HepG2 (cell line): ENCODE results near the gene COL2A1. TPM values are rescaled to one million over a fixed set of nuclear protein-coding genes. Genes with fewer than 3 reads are reported as not detected.
A peak's percentile ranks its signal among the peaks of the same experiment; 100 is the strongest.

Experiments used
- ATAC-seq: fragments of 200-7000 bp; cut with Tn5 transposase; 3 replicates; pipeline ENCODE4 v1.9.1; 2020; ENCODE audit warnings: mild to moderate bottlenecking, moderate library complexity
- BruUV-seq: library from RNA; stranded (reverse); fragments of 400-500 nt; replicated peaks from 2 replicates; lab custom pipeline; 2021; lab: Mats Ljungman, UMichigan
- CTCF ChIA-PET: fragments of 300-600 bp; formaldehyde crosslinking; extraction: SDS; loops from one replicate; lab custom pipeline; 2021; ENCODE audit warnings: low total read pairs, inconsistent platforms, low intra/inter-chr PET ratio; lab: Yijun Ruan, JAX
- POLR2A ChIA-PET: fragments of 350-600 bp; sonication (Branson Sonifier 250); formaldehyde crosslinking; loops from one replicate; lab custom pipeline; 2020; ENCODE audit warnings: antibody characterized with exemption, inconsistent platforms; lab: Yijun Ruan, JAX
- DNase-seq: peaks from one replicate; pipeline ENCODE4 v3.0.0-alpha.2; 2015; ENCODE audit warnings: low spot score
- FAIRE-seq: peaks from 3 replicates; lab custom pipeline; 2011; peaks lifted over from hg19 to GRCh38; lab: Jason Lieb, UNC
- H2AFZ ChIP-seq: one replicate; pipeline ENCODE4 v1.6.1; 2011; ENCODE audit warnings: low read length, inconsistent platforms
- H3K27ac ChIP-seq: fragments of 300-600 bp; 3 replicates; pipeline ENCODE4 v1.8.0; 2011; ENCODE audit warnings: mixed run types, mild to moderate bottlenecking, mixed read lengths, low read length, inconsistent platforms; ENCODE audit not compliant: insufficient read depth; ENCODE audit errors: extremely low read length
- H3K27me3 ChIP-seq, 2 experiments: fragments of 200-600 bp in 1 of 2; 2 replicates in 1 of 2; 3 replicates in 1 of 2; pipeline versions ENCODE4 v1.6.0 to v1.8.0; 2011; ENCODE audit warnings: low read length in 2 of 2, mild to moderate bottlenecking in 2 of 2, moderate library complexity in 2 of 2, inconsistent platforms in 1 of 2; ENCODE audit not compliant: insufficient read depth in 2 of 2, control insufficient read depth in 1 of 2
- H3K36me3 ChIP-seq, 2 experiments: fragments of 200-600 bp in 1 of 2; replicated peaks in 1 of 2; 2 replicates in 1 of 2; 3 replicates in 1 of 2; pipeline versions ENCODE4 v1.5.1 to v1.8.0; 2011; ENCODE audit warnings: low read length in 2 of 2, inconsistent platforms in 1 of 2; ENCODE audit not compliant: insufficient read depth in 2 of 2, control insufficient read depth in 1 of 2
- H3K4me1 ChIP-seq: 2 replicates; pipeline ENCODE4 v1.5.1; 2012; ENCODE audit warnings: low read length, inconsistent platforms; ENCODE audit not compliant: insufficient read depth
- H3K4me2 ChIP-seq: 2 replicates; pipeline ENCODE4 v1.6.0; 2011; ENCODE audit warnings: low read depth, low read length, inconsistent platforms
- H3K4me3 ChIP-seq, 3 experiments: fragments of 200-600 bp in 1 of 3; sonication (generic), shearing (Covaris generic) in 1 of 3; replicated peaks in 1 of 3; 2 replicates each; pipeline ENCODE4 v1.5.1; 2011 to 2016; ENCODE audit warnings: low read length in 3 of 3, inconsistent platforms in 2 of 3, low read depth in 2 of 3, mild to moderate bottlenecking in 2 of 3, control low read depth in 1 of 3, mixed read lengths in 1 of 3; ENCODE audit not compliant: insufficient read depth in 1 of 3
- H3K79me2 ChIP-seq: one replicate; pipeline ENCODE4 v1.6.1; 2011; ENCODE audit warnings: low read length, inconsistent platforms; ENCODE audit not compliant: insufficient read depth
- H3K9ac ChIP-seq: 2 replicates; pipeline ENCODE4 v1.6.0; 2011; ENCODE audit warnings: mild to moderate bottlenecking, low read depth, low read length, inconsistent platforms; ENCODE audit not compliant: insufficient read depth
- H3K9me3 ChIP-seq: 2 replicates; pipeline ENCODE4 v1.5.1; 2012; ENCODE audit warnings: mild to moderate bottlenecking, low read length
- H4K20me1 ChIP-seq: 2 replicates; pipeline ENCODE4 v1.6.0; 2011; ENCODE audit warnings: inconsistent platforms, mild to moderate bottlenecking, low read length, moderate library complexity; ENCODE audit not compliant: insufficient read depth
- CREM ChIP-seq, 2 experiments: sonication (generic) in 1 of 2; formaldehyde crosslinking in 1 of 2; IDR thresholded peaks; 2 replicates each; pipeline versions ENCODE4 v1.4.0 to v1.6.1; 2016 to 2020; ENCODE audit warnings: antibody characterized with exemption in 1 of 2, mild to moderate bottlenecking in 1 of 2, missing genetic modification reagents in 1 of 2
- FOXA1 ChIP-seq, 2 experiments: fragments of 450-650 bp in 1 of 2; sonication (generic) in 1 of 2; formaldehyde crosslinking in 1 of 2; IDR thresholded peaks; 2 replicates each; pipeline versions ENCODE4 v1.4.0 to v1.6.1; 2016 to 2020; ENCODE audit warnings: missing genetic modification reagents in 1 of 2
- IRF2 ChIP-seq: IDR thresholded peaks from 2 replicates; pipeline ENCODE4 v1.6.1; 2018; ENCODE audit warnings: missing genetic modification reagents, missing compliant biosample characterization
- JDP2 ChIP-seq: sonication (generic); formaldehyde crosslinking; IDR thresholded peaks from 2 replicates; pipeline ENCODE4 v1.8.1; 2022; ENCODE audit warnings: missing genetic modification reagents, borderline replicate concordance
- JUND ChIP-seq: sonication (generic); formaldehyde crosslinking; IDR thresholded peaks from 2 replicates; pipeline ENCODE4 v1.8.0; 2022; ENCODE audit warnings: mild to moderate bottlenecking, missing genetic modification reagents
- MED13 ChIP-seq: sonication (generic); formaldehyde crosslinking; IDR thresholded peaks from 2 replicates; pipeline ENCODE4 v1.5.0; 2020; ENCODE audit warnings: missing genetic modification reagents
- NCOR1 ChIP-seq: fragments of 200-600 bp; sonication (generic); IDR thresholded peaks from 2 replicates; pipeline ENCODE4 v1.7.0; 2017; ENCODE audit warnings: antibody characterized with exemption, low read length, borderline replicate concordance
- SNAPC2 ChIP-seq: sonication (generic); formaldehyde crosslinking; IDR thresholded peaks from 2 replicates; pipeline ENCODE4 v1.8.1; 2022; ENCODE audit warnings: mild to moderate bottlenecking, missing genetic modification reagents
- TCF12 ChIP-seq, 2 experiments: fragments of 450-650 bp in 1 of 2; sonication (generic) in 1 of 2; formaldehyde crosslinking in 1 of 2; IDR thresholded peaks; 2 replicates each; pipeline versions ENCODE4 v1.6.1 to v1.8.0; 2017 to 2022; ENCODE audit warnings: antibody characterized with exemption in 1 of 2, mild to moderate bottlenecking in 1 of 2, missing genetic modification reagents in 1 of 2, moderate library complexity in 1 of 2
- WIZ ChIP-seq: sonication (generic); formaldehyde crosslinking; IDR thresholded peaks from 2 replicates; pipeline ENCODE4 v1.5.1; 2020; ENCODE audit warnings: mild to moderate bottlenecking, missing genetic modification reagents
- ZFP36L1 ChIP-seq: sonication (generic); formaldehyde crosslinking; IDR thresholded peaks from 2 replicates; pipeline ENCODE4 v1.8.0; 2022; ENCODE audit warnings: mild to moderate bottlenecking, missing genetic modification reagents, moderate library complexity
- ZNF10 ChIP-seq: sonication (generic); formaldehyde crosslinking; IDR thresholded peaks from 2 replicates; pipeline ENCODE4 v1.4.0; 2020; ENCODE audit warnings: mild to moderate bottlenecking, low read depth, missing genetic modification reagents, borderline replicate concordance
- ZNF616 ChIP-seq: sonication (generic); formaldehyde crosslinking; IDR thresholded peaks from 2 replicates; pipeline ENCODE4 v1.5.0; 2020; ENCODE audit warnings: low read depth, mild to moderate bottlenecking, missing genetic modification reagents
- ZNF720 ChIP-seq: sonication (generic); formaldehyde crosslinking; IDR thresholded peaks from 2 replicates; pipeline ENCODE4 v1.4.0; 2020; ENCODE audit warnings: missing genetic modification reagents
- WGBS: methylation state at CpG from one replicate; pipeline ENCODE4 v1.1.6; 2017; ENCODE audit warnings: low lambda C conversion rate; 5-methylcytosine and 5-hydroxymethylcytosine counted together
- in situ Hi-C: cut with HindIII; loops from 2 replicates; pipeline ENCODE4 v1.10.0; 2017; ENCODE audit warnings: low pct_unique_long_range_greater_than_20kb; ENCODE audit not compliant: extremely low pct_ligation_motif_present
- intact Hi-C: fragments of 100-400 bp; cut with micrococcal nuclease; formaldehyde crosslinking; loops from one replicate; pipeline ENCODE4 v1.10.0; 2022; ENCODE audit not compliant: unreplicated experiment
- polyA plus RNA-seq, 8 experiments: library from polyadenylated mRNA; depleted of rRNA in 3 of 8; stranded (reverse) in 7 of 8; unstranded in 1 of 8; fragments of >200 nt; fragmentation: Illumina TruSeq in 4 of 8; extraction: Trizol in 4 of 8; gene quantifications; 2 replicates each; pipeline versions ENCODE4 v1.2.1 to v1.2.3, GENCODE V29; 2011 to 2016; ENCODE audit warnings: low read depth in 4 of 8, missing spikeins in 1 of 8, mixed read lengths in 1 of 8; ENCODE audit not compliant: insufficient read depth in 1 of 8
- total RNA-seq, 5 experiments: library from RNA; depleted of rRNA; stranded (reverse); fragments of >200 nt; fragmentation: Illumina TruSeq; extraction: Trizol; gene quantifications; 2 replicates each; pipeline ENCODE4 v1.2.3, GENCODE V29; 2016; ENCODE audit warnings: low read depth in 1 of 5
- TF ChIP-seq, protein P1 (sequence below): sonication (generic); formaldehyde crosslinking; IDR thresholded peaks from 2 replicates; pipeline ENCODE4 v1.4.0; 2020; ENCODE audit warnings: missing genetic modification reagents, borderline replicate concordance
- TF ChIP-seq, protein P2 (sequence below): sonication (generic); formaldehyde crosslinking; IDR thresholded peaks from 2 replicates; pipeline ENCODE4 v1.4.0; 2020; ENCODE audit warnings: missing genetic modification reagents, mild to moderate bottlenecking, borderline replicate concordance
- TF ChIP-seq, protein P3 (sequence below): sonication (generic); formaldehyde crosslinking; IDR thresholded peaks from 2 replicates; pipeline ENCODE4 v1.4.0; 2020; ENCODE audit warnings: missing genetic modification reagents
- TF ChIP-seq, protein P4 (sequence below): conservative IDR thresholded peaks from 2 replicates; pipeline ENCODE4 v1.6.1; 2018; ENCODE audit warnings: missing genetic modification reagents

The COL2A1 gene
- total and polyA plus RNA-seq, 2 of the 13 experiments (the other 11 are each of a cell fraction or from before 2014, with no cell fraction given): 7.4 to 38.3 TPM

DNA sequence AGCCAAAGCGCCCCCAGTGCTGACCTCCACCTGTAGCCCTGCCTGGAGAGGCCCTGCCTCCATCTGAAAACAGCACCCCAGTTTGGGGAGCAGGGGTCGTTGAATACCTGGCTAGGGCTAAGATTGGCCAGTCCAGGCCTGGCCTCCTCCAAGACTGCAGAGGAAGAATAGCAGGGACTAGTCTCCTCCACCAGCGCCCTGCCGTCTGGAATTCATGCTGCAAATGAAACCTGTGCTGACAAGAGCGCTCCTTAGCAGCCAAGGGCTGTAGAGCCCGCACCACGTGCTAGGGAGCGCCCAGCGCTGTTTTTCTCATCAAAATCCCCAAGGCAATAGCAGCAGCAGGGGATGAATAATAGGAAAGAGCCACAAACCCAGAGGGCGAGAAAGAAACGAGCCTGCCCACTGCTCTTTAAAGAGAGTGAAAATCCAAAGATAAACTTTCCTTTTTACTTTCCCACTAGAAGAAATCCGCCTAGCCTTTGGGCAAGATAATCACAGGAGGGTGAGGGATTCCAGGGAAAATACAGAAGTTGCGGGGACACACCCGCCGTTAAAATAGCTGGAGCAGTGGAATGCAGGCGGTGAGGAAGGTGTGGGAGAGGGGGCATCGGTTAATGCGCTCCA, 3.3 kb downstream of the COL2A1 start:
- intact Hi-C loops (loop anchor here (10.0 kb wide), 1 partner anchor 104 kb away; the partner anchor contains the start of gene SENP1), in situ Hi-C loops (no loop called here)
- Histone ChIP-seq H3K27ac (no peak overlapping the region), H3K4me1 (peaks cover 45% of the 10 kb centered on the region), H3K9me3 (no peaks in the 10 kb centered on the region), H3K79me2 (no peaks in the 10 kb centered on the region), H3K4me3 (peak overlapping the region in 1 of 3 experiments; percentile 64; a peak in 1 of 6 replicates), H3K4me2 (peak overlapping the region; percentile 73), H4K20me1 (no peaks in the 10 kb centered on the region), H2AFZ (no peak overlapping the region), H3K36me3 (no peaks in the 10 kb centered on the region), H3K27me3 (peaks cover 6 to 49% of the 10 kb centered on the region in 2 experiments), H3K9ac (no peak overlapping the region)
- BruUV-seq: no TSS peak
- FAIRE-seq: no peak
- CTCF ChIA-PET: no interaction called here
- ATAC-seq: no peak
- 57% methylated on average over 17 of the region's 18 CpGs for WGBS
- no peak for DNase-seq
- POLR2A ChIA-PET: no interaction called here
- TF ChIP-seq CREM (IDR thresholded peaks at IDR 0.05) (no peak), CREM (CRISPR knock-in tag; IDR thresholded peaks at IDR 0.05) (no peak), JDP2 (CRISPR knock-in tag) (no peak), MED13 (no peak), ZNF616 (CRISPR knock-in tag) (no peak), JUND (CRISPR knock-in tag) (no peak), TCF12 (IDR thresholded peaks at IDR 0.05) (no peak), TCF12 (CRISPR knock-in tag; IDR thresholded peaks at IDR 0.05) (no peak), IRF2 (CRISPR knock-in tag) (no peak), NCOR1 (no peak), ZNF10 (CRISPR knock-in tag) (no peak), ZNF720 (no peak), FOXA1 (IDR thresholded peaks at IDR 0.05) (no peak), FOXA1 (CRISPR knock-in tag; IDR thresholded peaks at IDR 0.05) (no peak), WIZ (CRISPR knock-in tag) (no peak), ZFP36L1 (CRISPR knock-in tag) (no peak), SNAPC2 (CRISPR knock-in tag) (no peak)
- TF ChIP-seq, protein P1, sequence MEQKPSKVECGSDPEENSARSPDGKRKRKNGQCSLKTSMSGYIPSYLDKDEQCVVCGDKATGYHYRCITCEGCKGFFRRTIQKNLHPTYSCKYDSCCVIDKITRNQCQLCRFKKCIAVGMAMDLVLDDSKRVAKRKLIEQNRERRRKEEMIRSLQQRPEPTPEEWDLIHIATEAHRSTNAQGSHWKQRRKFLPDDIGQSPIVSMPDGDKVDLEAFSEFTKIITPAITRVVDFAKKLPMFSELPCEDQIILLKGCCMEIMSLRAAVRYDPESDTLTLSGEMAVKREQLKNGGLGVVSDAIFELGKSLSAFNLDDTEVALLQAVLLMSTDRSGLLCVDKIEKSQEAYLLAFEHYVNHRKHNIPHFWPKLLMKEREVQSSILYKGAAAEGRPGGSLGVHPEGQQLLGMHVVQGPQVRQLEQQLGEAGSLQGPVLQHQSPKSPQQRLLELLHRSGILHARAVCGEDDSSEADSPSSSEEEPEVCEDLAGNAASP: no peak
- TF ChIP-seq, protein P2, sequence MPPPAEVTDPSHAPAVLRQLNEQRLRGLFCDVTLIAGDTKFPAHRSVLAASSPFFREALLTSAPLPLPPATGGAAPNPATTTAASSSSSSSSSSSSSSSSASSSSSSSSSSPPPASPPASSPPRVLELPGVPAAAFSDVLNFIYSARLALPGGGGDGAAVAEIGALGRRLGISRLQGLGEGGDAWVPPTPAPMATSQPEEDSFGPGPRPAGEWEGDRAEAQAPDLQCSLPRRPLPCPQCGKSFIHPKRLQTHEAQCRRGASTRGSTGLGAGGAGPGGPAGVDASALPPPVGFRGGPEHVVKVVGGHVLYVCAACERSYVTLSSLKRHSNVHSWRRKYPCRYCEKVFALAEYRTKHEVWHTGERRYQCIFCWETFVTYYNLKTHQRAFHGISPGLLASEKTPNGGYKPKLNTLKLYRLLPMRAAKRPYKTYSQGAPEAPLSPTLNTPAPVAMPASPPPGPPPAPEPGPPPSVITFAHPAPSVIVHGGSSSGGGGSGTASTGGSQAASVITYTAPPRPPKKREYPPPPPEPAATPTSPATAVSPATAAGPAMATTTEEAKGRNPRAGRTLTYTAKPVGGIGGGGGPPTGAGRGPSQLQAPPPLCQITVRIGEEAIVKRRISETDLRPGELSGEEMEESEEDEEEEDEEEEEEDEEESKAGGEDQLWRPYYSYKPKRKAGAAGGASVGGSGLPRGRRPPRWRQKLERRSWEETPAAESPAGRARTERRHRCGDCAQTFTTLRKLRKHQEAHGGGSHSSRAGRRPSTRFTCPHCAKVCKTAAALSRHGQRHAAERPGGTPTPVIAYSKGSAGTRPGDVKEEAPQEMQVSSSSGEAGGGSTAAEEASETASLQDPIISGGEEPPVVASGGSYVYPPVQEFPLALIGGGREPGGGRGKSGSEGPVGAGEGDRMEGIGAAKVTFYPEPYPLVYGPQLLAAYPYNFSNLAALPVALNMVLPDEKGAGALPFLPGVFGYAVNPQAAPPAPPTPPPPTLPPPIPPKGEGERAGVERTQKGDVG (CRISPR knock-in tag): no peak
- TF ChIP-seq, protein P3, sequence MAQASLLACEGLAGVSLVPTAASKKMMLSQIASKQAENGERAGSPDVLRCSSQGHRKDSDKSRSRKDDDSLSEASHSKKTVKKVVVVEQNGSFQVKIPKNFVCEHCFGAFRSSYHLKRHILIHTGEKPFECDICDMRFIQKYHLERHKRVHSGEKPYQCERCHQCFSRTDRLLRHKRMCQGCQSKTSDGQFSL (CRISPR knock-in tag): no peak
- TF ChIP-seq, protein P4, sequence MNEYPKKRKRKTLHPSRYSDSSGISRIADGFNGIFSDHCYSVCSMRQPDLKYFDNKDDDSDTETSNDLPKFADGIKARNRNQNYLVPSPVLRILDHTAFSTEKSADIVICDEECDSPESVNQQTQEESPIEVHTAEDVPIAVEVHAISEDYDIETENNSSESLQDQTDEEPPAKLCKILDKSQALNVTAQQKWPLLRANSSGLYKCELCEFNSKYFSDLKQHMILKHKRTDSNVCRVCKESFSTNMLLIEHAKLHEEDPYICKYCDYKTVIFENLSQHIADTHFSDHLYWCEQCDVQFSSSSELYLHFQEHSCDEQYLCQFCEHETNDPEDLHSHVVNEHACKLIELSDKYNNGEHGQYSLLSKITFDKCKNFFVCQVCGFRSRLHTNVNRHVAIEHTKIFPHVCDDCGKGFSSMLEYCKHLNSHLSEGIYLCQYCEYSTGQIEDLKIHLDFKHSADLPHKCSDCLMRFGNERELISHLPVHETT: no peak
